ENCODE results near the gene TOX2.

Gene TOX2

GRCh38 chr20:43996240-43996930, 81.7 kb downstream of the TOX2 start:
- no peak for TF ChIP-seq CTCF (IDR thresholded peaks at IDR 0.05)

- no peak for TF ChIP-seq CTCF (IDR thresholded peaks at IDR 0.05)
Observed at GRCh38 chr20:43999848-44000247, 85.2 kb downstream of the TOX2 start.

- TF ChIP-seq CTCF (IDR thresholded peaks at IDR 0.05) = no peak
Observed at GRCh38 chr20:44001667-44002596, 87.3 kb downstream of the TOX2 start.

GRCh38 chr20:44002861-44003260, 88.2 kb downstream of the TOX2 start:
- TF ChIP-seq CTCF (IDR thresholded peaks at IDR 0.05) = no peak

GRCh38 chr20:44003609-44004008, 89.0 kb downstream of the TOX2 start:
- no peak for TF ChIP-seq CTCF (IDR thresholded peaks at IDR 0.05)

GRCh38 chr20:44004306-44004915, 89.8 kb downstream of the TOX2 start:
- TF ChIP-seq CTCF (IDR thresholded peaks at IDR 0.05) = no peak

GRCh38 chr20:44005661-44006060, 91.0 kb downstream of the TOX2 start:
- no peak for TF ChIP-seq CTCF (IDR thresholded peaks at IDR 0.05)

Measured in LNCAP (cell line).